ENCODE measurements around the gene SLC6A6.
"Not testable (repeated sequence)": the region's sequence is repeated elsewhere in the genome, so short reads cannot be mapped to it uniquely, and the experiment has no call there.

The SLC6A6 gene

DNA sequence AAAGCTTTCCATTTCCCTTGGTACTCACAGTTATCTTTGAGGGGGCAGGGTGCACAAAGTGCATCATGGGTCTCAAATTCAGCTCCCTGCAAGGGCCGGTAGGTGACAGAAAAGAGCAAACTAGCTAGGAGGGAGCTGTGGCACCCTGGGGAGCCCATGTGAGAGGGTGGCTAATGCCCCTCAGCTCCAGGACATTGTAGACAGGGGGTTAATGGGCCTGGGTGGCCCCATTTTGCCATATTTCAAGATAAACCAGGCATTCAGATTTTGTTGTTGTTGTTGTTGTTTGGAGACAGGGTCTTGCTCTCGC is 3.7 kb upstream of the SLC6A6 start:
- no peak for FAIRE-seq
- no peak for TF ChIP-seq POLR2A (IDR thresholded peaks at IDR 0.05; ENCODE audit: low read depth, low read length)
- DNase-seq (ENCODE audit: insufficient read length, low spot score), result no peak

DNA sequence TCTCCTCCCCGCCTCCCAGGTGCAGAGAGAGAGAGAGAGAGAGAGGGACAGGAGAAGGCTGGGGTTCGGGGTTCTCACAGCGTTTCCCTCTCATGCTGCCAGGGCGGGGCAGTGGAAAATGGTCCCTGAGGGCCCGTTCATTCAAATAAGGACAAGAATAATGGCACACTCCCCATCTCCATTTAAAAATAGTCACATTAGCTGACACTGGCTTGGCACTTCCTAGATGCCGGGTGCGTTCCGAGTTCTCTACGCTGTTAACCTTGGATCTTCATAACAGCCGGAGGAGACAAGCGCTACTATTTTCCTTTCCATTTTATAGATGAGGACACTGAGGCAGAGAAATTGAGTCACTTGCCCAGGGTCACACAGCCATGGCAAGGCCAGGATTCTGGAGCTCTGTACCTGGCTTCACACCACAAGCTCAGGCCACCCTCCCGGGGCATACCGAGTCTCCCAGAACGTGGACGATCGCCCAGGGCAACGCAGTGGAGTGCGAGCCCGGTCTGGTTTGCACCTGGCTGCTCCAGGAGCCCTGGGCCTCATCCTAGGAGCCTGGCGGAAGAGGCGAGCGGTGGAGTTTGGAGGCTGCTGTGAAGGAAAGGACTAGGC is 608 bp upstream of the SLC6A6 start:
- no peak for TF ChIP-seq POLR2A (IDR thresholded peaks at IDR 0.05; ENCODE audit: low read depth, low read length)
- FAIRE-seq (no peak), DNase-seq (ENCODE audit: insufficient read length, low spot score) (no peak)

DNA sequence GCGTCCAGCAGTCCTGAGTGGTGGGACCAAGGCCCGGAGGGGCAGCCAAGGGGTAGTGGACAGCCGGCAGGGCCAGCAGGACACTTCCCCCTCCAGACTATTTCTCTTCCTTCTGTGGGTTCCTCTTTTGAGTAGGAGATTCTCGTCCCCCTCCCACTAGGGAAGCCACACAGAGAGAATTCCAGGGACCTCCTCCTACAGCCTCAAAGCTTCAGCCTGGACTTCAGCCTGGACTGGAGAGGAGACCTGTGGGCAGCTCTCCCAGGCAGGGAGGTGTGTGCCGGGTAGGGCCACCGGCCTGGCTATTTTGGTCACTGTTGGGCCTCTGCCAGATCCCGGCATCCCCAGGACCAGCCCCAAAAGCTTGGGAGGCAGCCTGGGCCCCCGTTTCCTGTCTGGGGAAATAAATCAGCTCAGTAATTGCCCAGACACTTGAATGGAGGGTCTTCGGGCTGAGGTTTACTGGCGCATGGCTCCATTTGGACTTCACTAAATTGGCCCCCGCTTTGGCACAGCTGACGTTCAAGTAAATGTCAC is 1.3 kb downstream of the SLC6A6 start:
- FAIRE-seq (no peak), DNase-seq (ENCODE audit: insufficient read length, low spot score) (no peak)
- TF ChIP-seq POLR2A (IDR thresholded peaks at IDR 0.05; ENCODE audit: low read depth, low read length), result no peak

DNA sequence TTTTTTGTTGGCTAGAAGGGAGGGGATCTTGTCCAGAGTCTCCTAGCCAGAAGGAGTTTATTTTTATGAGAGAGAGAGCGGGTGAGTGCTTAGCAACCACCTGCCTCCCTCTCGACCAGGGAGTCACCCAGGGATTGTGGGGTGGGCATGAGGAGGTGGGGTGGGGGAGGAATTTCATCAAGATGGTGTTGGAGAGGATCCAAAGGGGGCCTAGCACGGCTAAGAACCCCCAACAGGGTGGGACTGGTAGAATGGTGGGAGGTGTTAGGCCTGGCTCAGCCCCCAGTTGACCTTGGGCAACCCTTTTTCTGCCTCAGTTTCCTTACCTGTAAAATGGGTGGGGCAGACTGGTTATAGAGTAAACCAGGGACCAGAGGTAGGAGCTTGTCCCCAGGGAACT is 1.8 kb downstream of the SLC6A6 start:
- no peak for TF ChIP-seq POLR2A (IDR thresholded peaks at IDR 0.05; ENCODE audit: low read depth, low read length)
- FAIRE-seq, result no peak
- no peak for DNase-seq (ENCODE audit: insufficient read length, low spot score)

DNA sequence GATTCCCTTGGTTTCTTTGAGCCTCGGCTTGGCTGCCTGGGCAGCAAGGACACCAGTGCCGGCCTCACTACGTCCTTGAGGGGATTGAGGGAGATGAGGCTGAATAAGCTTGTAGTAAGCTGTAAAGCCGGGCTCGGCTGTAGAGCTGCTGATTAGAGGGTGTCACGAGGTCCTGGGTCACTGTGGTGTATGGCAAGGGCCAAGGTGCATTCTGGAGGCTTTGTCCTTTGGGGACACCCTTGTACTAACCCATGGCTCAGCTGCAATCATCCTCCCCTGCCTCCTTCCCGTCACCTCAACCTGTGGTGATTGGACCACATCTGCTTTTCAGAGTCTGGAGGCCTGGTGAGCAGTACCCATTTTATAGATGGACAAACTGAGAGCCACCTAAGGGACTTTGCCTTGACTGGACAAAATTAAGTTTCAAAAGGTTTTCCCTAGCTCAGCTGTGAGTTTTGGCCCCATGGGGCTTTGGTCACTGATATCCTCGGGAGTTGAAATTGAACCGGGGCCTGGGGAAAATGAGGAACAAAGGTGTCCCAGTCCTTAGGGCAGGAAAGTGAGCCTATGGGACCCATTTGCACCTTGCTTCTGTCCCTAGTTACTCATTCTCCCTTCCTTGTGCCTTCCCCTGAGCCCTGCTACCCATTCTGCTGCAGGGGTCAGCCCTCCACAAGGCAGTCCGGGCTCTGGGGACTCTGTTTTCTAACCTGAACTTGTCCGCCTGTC is 2.4 kb downstream of the SLC6A6 start:
- no peak for TF ChIP-seq POLR2A (IDR thresholded peaks at IDR 0.05; ENCODE audit: low read depth, low read length)
- FAIRE-seq (no peak), DNase-seq (ENCODE audit: insufficient read length, low spot score) (no peak)

DNA sequence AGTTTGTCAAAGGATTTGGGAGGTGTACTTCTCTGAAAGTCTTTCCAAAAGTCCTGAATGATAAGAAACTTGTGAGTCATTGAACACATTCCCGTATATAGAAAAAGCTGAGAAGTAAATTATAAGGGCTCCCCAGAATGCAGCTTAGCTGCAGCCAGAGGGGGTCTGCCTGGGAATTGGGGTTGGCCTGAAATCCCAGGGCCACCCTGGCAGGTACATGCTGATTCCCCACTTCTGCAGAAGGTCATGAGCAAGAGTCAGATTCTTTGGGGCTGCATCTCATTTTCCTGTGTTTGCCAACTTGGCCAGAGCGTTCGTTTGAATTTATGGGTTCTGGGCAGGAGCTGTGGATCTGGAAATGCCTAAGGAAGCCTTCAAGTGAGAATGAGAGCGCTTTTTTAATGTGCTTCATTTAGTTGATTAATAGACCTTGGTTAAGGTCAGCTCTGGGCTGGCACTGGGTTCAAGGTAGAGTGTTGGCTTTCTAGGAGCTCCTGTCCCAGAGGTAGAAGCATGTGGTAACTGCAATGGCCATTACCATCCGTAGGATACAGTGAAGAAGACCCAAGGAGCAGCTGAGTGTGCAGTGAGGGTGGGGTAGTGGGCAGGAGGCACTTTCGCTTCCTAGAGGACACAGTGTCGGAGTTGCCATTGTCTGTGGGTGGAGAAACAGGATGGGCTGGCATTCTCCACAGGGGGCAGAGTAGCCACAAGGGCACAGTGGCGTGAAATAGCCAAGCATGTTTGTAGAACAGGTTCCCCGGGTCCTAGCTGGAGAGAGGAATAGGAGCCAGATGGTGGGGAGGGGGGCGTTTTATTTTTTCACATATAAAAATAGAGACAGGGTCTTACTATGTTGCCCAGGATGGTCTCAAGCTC is 3.2 kb downstream of the SLC6A6 start:
- no peak for DNase-seq (ENCODE audit: insufficient read length, low spot score)
- no peak for TF ChIP-seq POLR2A (IDR thresholded peaks at IDR 0.05; ENCODE audit: low read depth, low read length)
- no peak for FAIRE-seq

DNA sequence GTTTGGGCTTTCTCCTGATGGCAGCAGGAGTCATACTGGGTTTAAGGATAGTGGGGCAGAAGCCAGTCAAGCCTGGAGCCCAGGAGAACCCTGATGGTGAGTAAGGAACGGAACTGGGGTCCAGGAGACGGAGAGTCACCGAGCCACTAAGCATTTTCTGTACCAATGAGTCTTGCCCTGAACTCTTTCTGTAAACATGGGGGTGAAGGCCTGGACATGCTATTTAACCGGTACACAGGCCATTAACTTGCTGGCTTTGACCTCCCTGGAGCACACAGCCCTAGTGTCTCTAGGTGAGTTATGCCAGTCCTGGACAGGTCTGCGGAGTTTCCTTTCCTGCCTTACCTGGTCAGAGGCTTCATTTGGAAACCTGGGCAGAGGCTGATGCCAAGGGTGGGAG is 3.9 kb downstream of the SLC6A6 start:
- no peak for TF ChIP-seq POLR2A (IDR thresholded peaks at IDR 0.05; ENCODE audit: low read depth, low read length)
- no peak for DNase-seq (ENCODE audit: insufficient read length, low spot score)
- FAIRE-seq, result no peak

DNA sequence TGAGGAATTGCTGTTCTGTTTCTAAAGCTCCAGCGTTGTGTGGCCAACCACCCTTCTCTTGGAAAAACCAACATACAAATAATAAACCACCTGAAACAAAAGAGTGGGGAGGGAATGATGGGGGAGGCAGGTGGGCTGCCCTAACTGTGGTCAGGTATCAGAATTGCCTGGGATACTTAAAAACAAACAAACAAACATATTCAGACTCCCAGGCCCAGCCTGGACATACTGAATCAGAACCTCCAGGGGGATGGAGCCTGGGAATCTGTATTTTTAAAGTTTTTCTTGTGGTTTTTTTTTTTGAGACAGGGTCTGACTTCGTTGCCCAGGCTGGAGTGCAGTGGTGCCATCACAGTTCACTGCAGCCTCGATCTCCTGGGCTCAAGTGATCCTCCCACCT is 4.4 kb downstream of the SLC6A6 start:
- DNase-seq (ENCODE audit: insufficient read length, low spot score) (no peak), FAIRE-seq (no peak)
- no peak for TF ChIP-seq POLR2A (IDR thresholded peaks at IDR 0.05; ENCODE audit: low read depth, low read length)

DNA sequence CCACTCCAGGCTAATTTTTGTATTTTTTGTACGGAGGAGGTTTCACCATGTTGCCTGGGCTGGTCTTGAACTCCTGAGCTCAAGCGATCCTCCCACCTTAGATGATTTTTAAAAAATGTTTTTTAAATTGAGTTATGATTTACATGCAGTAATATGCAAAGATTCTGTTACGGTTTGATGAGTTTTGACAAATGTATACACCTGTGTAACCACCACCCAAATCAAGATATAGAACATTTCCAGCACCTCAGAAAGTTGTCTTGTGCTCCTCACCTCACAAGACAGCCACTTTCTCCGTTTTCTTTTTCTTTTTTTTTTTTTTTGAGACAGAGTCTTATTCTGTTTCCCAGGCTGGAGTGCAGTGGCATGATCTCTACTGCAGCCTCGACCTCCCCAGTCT is 4.8 kb downstream of the SLC6A6 start:
- FAIRE-seq, result no peak
- no peak for DNase-seq (ENCODE audit: insufficient read length, low spot score)
- no peak for TF ChIP-seq POLR2A (IDR thresholded peaks at IDR 0.05; ENCODE audit: low read depth, low read length)

DNA sequence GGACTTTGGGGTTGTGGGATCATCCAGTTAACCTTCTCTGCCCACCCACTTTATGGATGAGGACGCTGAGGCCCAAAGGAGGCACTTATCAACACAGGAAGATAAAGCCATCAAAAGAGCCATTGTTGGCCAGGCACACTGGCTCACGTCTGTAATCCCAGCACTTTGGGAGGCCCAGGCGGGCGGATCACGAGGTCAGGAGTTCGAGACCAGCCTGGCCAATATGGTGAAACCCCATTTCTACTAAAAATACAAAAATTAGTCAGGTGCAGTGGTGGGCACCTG is 7.3 kb downstream of the SLC6A6 start:
- FAIRE-seq; DNase-seq (ENCODE audit: insufficient read length, low spot score): not testable (repeated sequence)

DNA sequence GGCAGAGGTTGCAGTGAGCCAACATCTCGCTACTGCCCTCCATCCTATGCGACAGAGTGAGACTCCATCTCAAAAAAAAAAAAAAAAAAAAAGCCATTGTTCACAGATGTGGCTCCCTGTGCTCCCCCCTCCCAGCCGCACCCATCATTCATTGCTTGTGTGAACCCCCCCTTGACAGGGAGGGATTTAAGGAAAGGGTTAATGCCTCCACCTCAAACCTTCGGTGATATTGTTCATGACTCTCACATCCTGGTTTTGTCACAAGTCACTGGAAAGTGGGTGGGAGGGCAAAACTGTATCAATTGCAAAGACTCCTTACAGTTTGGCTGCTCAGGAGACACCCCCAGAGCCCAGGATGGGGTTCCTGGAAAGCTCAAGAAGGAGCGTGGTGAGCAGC is 7.7 kb downstream of the SLC6A6 start:
- no peak for DNase-seq (ENCODE audit: insufficient read length, low spot score)
- FAIRE-seq, result no peak
- no peak for TF ChIP-seq POLR2A (IDR thresholded peaks at IDR 0.05; ENCODE audit: low read depth, low read length)

DNA sequence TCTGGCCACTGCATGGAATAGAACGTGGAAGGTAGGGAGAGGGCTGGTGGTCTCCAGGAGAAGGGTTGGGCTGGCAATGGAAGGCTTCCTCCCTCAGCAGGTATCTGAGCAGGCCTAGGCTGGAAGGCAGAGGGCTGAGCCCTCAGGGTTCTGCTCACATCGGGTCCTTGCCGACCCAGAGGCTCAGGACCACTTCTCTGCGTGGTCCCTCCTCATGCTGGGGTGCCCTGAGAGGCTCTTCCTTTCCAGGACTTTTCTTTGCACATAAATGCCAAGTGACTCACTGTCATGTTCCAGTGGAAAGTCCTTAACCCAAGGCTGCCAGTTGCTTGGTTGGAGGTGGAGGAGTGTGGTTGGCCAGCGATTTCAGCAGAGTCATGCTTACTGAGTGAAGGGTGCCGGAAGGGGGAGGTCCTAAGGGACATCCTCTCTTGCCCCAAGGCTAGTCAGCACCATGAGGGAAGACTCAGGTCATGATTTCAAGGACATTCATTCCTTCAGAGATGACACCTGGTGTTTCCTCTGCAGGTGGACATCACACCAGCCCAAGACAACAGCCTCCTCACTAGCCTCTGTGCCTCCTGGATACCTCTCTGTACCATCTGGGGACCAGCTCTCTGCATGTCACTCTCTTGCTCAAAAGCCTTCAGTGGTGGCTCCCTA is 8.2 kb downstream of the SLC6A6 start:
- FAIRE-seq (peak; percentile 94), DNase-seq (ENCODE audit: insufficient read length, low spot score) (peak; percentile 86)
- TF ChIP-seq POLR2A (IDR thresholded peaks at IDR 0.05; ENCODE audit: low read depth, low read length), result no peak

DNA sequence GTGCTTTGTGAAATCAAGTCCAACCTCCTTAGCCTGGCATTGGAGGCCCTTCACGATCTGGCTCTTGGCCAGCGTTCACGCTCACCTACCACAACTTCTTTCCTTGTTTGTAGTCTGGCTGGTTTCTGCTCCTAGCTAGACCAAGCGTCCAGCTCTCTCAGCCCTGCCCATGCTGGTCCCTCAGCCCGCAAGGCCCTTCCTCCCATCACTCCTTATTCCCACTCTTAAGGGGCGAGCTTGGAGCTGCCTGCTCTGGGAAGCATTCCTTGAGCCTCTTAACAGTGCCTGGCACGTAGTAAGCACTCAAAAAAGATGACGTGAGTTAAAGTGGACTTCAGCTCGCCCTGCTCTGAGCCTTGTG is 8.7 kb downstream of the SLC6A6 start:
- TF ChIP-seq POLR2A (IDR thresholded peaks at IDR 0.05; ENCODE audit: low read depth, low read length), result no peak
- FAIRE-seq, result no peak
- no peak for DNase-seq (ENCODE audit: insufficient read length, low spot score)

DNA sequence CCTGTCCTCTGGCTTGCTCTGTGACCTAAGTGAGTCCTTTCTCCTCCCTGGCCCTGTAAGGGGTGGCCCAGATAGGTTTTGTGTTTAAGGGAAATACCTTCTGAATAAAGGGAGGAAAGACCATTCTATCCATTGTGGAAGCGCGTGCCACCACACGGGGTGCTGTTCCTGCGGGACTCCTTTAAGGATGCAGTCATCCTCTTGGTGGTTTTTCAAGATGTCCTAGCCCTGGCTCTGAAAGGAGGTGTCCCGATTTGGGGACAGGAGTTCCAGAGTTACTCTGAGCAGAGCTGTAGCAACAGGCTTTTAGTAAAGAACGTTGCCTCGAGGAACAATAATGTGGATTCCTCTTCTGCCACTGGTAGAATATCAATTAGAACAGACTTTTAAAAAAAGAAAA is 9.6 kb downstream of the SLC6A6 start:
- DNase-seq (ENCODE audit: insufficient read length, low spot score) (no peak), FAIRE-seq (no peak)
- TF ChIP-seq POLR2A (IDR thresholded peaks at IDR 0.05; ENCODE audit: low read depth, low read length), result no peak
